GM12878 (cell line): ENCODE measurements around the gene SUPT3H. TPM values are rescaled to one million over a fixed set of nuclear protein-coding genes. Genes with fewer than 3 reads are reported as not detected.

Experiments
- BCL11A ChIP-seq: IDR thresholded peaks from 2 replicates; pipeline ENCODE4 v1.6.1; 2011; ENCODE audit warnings: low read depth, low read length
- BHLHE40 ChIP-seq, 2 experiments: fragments of 450-650 bp in 1 of 2; IDR thresholded peaks; 2 replicates each; pipeline ENCODE4 v1.6.1; 2011 to 2017; ENCODE audit warnings: low read depth in 2 of 2, borderline replicate concordance in 1 of 2, improper control_type of control experiment in 1 of 2, low read length in 1 of 2, mild to moderate bottlenecking in 1 of 2
- CHD4 ChIP-seq: fragments of 200-600 bp; sonication (generic); IDR thresholded peaks from 2 replicates; pipeline ENCODE4 v1.6.1; 2016; ENCODE audit warnings: mild to moderate bottlenecking
- EP300 ChIP-seq, 2 experiments: fragments of 150-350 bp in 1 of 2; IDR thresholded peaks; 2 replicates each; pipeline ENCODE4 v1.6.1; 2011 to 2012; ENCODE audit warnings: low read depth in 2 of 2, low read length in 2 of 2, borderline replicate concordance in 1 of 2, improper control_type of control experiment in 1 of 2, inconsistent platforms in 1 of 2; ENCODE audit not compliant: control insufficient read depth in 1 of 2
- IKZF1 ChIP-seq: fragments of 450-650 bp; conservative IDR thresholded peaks from 2 replicates; pipeline ENCODE4 v1.6.1; 2017; ENCODE audit warnings: antibody characterized with exemption, mild to moderate bottlenecking
- PML ChIP-seq: IDR thresholded peaks from 2 replicates; pipeline ENCODE4 v1.6.1; 2012; ENCODE audit warnings: low read length, inconsistent platforms
- TBL1XR1 ChIP-seq: IDR thresholded peaks from 2 replicates; pipeline ENCODE4 v1.6.1; 2012; ENCODE audit warnings: low read depth, low read length, improper control_type of control experiment
- ZNF24 ChIP-seq: fragments of 450-650 bp; IDR thresholded peaks from 2 replicates; pipeline ENCODE4 v1.6.1; 2017; ENCODE audit warnings: antibody characterized with exemption, mild to moderate bottlenecking
- ZNF622 ChIP-seq: fragments of 450-650 bp; IDR thresholded peaks from 2 replicates; pipeline ENCODE4 v1.6.1; 2017; ENCODE audit warnings: mild to moderate bottlenecking, inconsistent platforms
- ZZZ3 ChIP-seq: IDR thresholded peaks from 2 replicates; pipeline ENCODE4 v1.6.1; 2011; ENCODE audit warnings: low read depth; ENCODE audit not compliant: control insufficient read depth, insufficient read length
- polyA plus RNA-seq, 11 experiments: library from polyadenylated mRNA; depleted of rRNA in 4 of 11; unstranded in 6 of 11; stranded (reverse) in 5 of 11; fragments of >200 nt; fragmentation: Nextera tagmentation in 4 of 11; fragmentation: Illumina TruSeq in 1 of 11; extraction: Ambion mirVana in 4 of 11; extraction: Trizol in 1 of 11; gene quantifications; 1 replicate in 1 of 11; 2 replicates in 10 of 11; pipeline versions ENCODE4 v1.2.1 to v1.2.3, GENCODE V29; 2011 to 2016; ENCODE audit warnings: inconsistent platforms in 2 of 11, missing spikeins in 2 of 11, low read depth in 1 of 11
- total RNA-seq, 4 experiments: library from RNA; depleted of rRNA in 3 of 4; stranded (reverse); fragments of >200 nt in 3 of 4; fragmentation: Illumina TruSeq in 1 of 4; extraction: Trizol in 1 of 4; gene quantifications; 2 replicates each; pipeline versions ENCODE4 v1.2.1 to v1.2.3, GENCODE V29; 2013 to 2021
- TF ChIP-seq, protein P1 (sequence below): fragments of 150-350 bp; IDR thresholded peaks from 2 replicates; pipeline ENCODE4 v1.6.1; 2014; ENCODE audit warnings: mild to moderate bottlenecking, low read depth, low read length
- TF ChIP-seq, protein P2 (sequence below): fragments of 450-650 bp; IDR thresholded peaks from 2 replicates; pipeline ENCODE4 v1.6.1; 2017; ENCODE audit warnings: antibody characterized with exemption, mild to moderate bottlenecking, moderate library complexity
- TF ChIP-seq, protein P3 (sequence below): IDR thresholded peaks from 2 replicates; pipeline ENCODE4 v1.6.1; 2012; ENCODE audit warnings: low read depth, low read length, improper control_type of control experiment
- TF ChIP-seq, protein P4 (sequence below): fragments of 450-650 bp; IDR thresholded peaks from 2 replicates; pipeline ENCODE4 v1.6.1; 2017; ENCODE audit warnings: mild to moderate bottlenecking
- TF ChIP-seq, protein P5 (sequence below): fragments of 450-650 bp; formaldehyde crosslinking; IDR thresholded peaks from 2 replicates; pipeline ENCODE4 v1.4.0; 2022; ENCODE audit warnings: mild to moderate bottlenecking, moderate library complexity
- TF ChIP-seq, protein P6 (sequence below): fragments of 450-650 bp; IDR thresholded peaks from 2 replicates; pipeline ENCODE4 v1.6.1; 2017; ENCODE audit warnings: borderline replicate concordance

SUPT3H gene
- total and polyA plus RNA-seq, 10 of the 15 experiments (the other 5 are each of a cell fraction or from before 2014, with no cell fraction given): 0.51 to 3.7 (median 2.0) TPM

DNA sequence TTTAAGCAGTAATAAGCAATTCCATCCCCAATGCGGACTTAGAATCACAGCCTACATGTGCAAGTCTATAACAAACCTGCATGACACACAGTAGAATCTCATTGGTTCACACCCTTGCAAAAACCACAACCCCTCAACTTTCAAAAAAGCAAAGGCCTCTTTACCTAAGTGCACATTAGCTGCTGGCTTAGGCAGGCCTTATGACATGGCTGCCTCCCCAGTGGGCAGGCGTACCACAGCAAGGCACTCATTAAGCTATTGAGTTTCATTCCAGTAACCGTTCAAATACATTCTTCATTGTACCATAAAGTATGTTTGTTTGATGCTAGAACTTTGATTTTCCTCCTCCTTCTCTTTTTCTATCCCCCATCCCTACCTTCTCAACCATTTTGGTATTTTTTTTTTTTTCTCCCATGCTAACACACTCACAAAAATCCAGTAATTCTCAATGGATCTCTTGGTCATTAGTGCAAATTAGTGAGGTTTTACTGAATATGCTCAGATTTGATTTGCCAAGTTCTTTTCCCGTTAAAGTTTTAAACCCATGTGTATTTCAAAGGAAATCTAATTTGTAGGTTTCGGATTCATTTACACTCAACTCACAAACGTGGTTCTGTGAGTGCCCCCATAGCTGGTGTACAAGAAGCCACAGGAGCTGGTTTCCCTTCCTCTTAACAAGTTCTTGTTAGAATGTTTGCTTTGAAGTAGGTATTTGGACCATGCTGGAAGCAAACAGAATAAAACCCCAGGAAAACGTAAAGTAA lies 510.0 kb downstream of the SUPT3H start (continued):
- TF ChIP-seq, protein P1, sequence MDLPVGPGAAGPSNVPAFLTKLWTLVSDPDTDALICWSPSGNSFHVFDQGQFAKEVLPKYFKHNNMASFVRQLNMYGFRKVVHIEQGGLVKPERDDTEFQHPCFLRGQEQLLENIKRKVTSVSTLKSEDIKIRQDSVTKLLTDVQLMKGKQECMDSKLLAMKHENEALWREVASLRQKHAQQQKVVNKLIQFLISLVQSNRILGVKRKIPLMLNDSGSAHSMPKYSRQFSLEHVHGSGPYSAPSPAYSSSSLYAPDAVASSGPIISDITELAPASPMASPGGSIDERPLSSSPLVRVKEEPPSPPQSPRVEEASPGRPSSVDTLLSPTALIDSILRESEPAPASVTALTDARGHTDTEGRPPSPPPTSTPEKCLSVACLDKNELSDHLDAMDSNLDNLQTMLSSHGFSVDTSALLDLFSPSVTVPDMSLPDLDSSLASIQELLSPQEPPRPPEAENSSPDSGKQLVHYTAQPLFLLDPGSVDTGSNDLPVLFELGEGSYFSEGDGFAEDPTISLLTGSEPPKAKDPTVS: no peak
- TF ChIP-seq ZNF622: no peak
- TF ChIP-seq, protein P2, sequence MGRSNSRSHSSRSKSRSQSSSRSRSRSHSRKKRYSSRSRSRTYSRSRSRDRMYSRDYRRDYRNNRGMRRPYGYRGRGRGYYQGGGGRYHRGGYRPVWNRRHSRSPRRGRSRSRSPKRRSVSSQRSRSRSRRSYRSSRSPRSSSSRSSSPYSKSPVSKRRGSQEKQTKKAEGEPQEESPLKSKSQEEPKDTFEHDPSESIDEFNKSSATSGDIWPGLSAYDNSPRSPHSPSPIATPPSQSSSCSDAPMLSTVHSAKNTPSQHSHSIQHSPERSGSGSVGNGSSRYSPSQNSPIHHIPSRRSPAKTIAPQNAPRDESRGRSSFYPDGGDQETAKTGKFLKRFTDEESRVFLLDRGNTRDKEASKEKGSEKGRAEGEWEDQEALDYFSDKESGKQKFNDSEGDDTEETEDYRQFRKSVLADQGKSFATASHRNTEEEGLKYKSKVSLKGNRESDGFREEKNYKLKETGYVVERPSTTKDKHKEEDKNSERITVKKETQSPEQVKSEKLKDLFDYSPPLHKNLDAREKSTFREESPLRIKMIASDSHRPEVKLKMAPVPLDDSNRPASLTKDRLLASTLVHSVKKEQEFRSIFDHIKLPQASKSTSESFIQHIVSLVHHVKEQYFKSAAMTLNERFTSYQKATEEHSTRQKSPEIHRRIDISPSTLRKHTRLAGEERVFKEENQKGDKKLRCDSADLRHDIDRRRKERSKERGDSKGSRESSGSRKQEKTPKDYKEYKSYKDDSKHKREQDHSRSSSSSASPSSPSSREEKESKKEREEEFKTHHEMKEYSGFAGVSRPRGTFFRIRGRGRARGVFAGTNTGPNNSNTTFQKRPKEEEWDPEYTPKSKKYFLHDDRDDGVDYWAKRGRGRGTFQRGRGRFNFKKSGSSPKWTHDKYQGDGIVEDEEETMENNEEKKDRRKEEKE: no peak
- TF ChIP-seq CHD4: no peak
- TF ChIP-seq, protein P3, sequence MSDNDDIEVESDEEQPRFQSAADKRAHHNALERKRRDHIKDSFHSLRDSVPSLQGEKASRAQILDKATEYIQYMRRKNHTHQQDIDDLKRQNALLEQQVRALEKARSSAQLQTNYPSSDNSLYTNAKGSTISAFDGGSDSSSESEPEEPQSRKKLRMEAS: no peak
- peak; percentile 90 for TF ChIP-seq IKZF1
- peak in 1 of 2 experiments; percentile 55; a peak in 2 of 4 replicates for TF ChIP-seq BHLHE40 (IDR thresholded peaks at IDR 0.05; ENCODE audit: borderline replicate concordance in 1 of 2, low read depth in 2 of 2, low read length in 1 of 2)
- peak; percentile 91 for TF ChIP-seq BCL11A
- TF ChIP-seq, protein P4, sequence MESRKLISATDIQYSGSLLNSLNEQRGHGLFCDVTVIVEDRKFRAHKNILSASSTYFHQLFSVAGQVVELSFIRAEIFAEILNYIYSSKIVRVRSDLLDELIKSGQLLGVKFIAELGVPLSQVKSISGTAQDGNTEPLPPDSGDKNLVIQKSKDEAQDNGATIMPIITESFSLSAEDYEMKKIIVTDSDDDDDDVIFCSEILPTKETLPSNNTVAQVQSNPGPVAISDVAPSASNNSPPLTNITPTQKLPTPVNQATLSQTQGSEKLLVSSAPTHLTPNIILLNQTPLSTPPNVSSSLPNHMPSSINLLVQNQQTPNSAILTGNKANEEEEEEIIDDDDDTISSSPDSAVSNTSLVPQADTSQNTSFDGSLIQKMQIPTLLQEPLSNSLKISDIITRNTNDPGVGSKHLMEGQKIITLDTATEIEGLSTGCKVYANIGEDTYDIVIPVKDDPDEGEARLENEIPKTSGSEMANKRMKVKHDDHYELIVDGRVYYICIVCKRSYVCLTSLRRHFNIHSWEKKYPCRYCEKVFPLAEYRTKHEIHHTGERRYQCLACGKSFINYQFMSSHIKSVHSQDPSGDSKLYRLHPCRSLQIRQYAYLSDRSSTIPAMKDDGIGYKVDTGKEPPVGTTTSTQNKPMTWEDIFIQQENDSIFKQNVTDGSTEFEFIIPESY: no peak
- TF ChIP-seq ZNF24: peak; percentile 56; the same call in 1 of the 2 replicates
- no peak for TF ChIP-seq PML
- TF ChIP-seq, protein P5, sequence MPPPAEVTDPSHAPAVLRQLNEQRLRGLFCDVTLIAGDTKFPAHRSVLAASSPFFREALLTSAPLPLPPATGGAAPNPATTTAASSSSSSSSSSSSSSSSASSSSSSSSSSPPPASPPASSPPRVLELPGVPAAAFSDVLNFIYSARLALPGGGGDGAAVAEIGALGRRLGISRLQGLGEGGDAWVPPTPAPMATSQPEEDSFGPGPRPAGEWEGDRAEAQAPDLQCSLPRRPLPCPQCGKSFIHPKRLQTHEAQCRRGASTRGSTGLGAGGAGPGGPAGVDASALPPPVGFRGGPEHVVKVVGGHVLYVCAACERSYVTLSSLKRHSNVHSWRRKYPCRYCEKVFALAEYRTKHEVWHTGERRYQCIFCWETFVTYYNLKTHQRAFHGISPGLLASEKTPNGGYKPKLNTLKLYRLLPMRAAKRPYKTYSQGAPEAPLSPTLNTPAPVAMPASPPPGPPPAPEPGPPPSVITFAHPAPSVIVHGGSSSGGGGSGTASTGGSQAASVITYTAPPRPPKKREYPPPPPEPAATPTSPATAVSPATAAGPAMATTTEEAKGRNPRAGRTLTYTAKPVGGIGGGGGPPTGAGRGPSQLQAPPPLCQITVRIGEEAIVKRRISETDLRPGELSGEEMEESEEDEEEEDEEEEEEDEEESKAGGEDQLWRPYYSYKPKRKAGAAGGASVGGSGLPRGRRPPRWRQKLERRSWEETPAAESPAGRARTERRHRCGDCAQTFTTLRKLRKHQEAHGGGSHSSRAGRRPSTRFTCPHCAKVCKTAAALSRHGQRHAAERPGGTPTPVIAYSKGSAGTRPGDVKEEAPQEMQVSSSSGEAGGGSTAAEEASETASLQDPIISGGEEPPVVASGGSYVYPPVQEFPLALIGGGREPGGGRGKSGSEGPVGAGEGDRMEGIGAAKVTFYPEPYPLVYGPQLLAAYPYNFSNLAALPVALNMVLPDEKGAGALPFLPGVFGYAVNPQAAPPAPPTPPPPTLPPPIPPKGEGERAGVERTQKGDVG (CRISPR knock-in tag): no peak
- TF ChIP-seq ZZZ3: no peak
- TF ChIP-seq EP300 (IDR thresholded peaks at IDR 0.05; ENCODE audit: borderline replicate concordance in 1 of 2, control insufficient read depth in 1 of 2, low read depth in 2 of 2, low read length in 2 of 2): peak; percentile 86 to 95; a peak in 3 of 4 replicates
- TF ChIP-seq, protein P6, sequence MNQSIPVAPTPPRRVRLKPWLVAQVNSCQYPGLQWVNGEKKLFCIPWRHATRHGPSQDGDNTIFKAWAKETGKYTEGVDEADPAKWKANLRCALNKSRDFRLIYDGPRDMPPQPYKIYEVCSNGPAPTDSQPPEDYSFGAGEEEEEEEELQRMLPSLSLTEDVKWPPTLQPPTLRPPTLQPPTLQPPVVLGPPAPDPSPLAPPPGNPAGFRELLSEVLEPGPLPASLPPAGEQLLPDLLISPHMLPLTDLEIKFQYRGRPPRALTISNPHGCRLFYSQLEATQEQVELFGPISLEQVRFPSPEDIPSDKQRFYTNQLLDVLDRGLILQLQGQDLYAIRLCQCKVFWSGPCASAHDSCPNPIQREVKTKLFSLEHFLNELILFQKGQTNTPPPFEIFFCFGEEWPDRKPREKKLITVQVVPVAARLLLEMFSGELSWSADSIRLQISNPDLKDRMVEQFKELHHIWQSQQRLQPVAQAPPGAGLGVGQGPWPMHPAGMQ: no peak
- no peak for TF ChIP-seq TBL1XR1
